ENCODE results near the gene TOR1B.

The TOR1B gene

GRCh38 chr9:129851821-129852220, 48.8 kb downstream of the TOR1B start:
- no peaks in the 10 kb centered on the region for H3K9me2 ChIP-seq (replicated peaks; ENCODE audit: insufficient read depth, low read length)
- no peaks in the 10 kb centered on the region for H3K79me2 ChIP-seq (ENCODE audit: low read length)
- no peak overlapping the region for H2AFZ ChIP-seq (ENCODE audit: low read length)
- no peak overlapping the region for H3K9ac ChIP-seq (ENCODE audit: low read length)
- H3K27me3 ChIP-seq (replicated peaks; ENCODE audit: insufficient read depth, low read length): no peaks in the 10 kb centered on the region
- no peak for DNase-seq
- H3K27ac ChIP-seq (ENCODE audit: low read length): no peak overlapping the region
- TF ChIP-seq CTCF (IDR thresholded peaks at IDR 0.05; ENCODE audit: low read length): no peak
- no peak for TF ChIP-seq EZH2 (optimal IDR thresholded peaks at IDR 0.05; ENCODE audit: low read depth, low read length)
- TF ChIP-seq EZH2phosphoT487 (IDR thresholded peaks at IDR 0.05; ENCODE audit: low read length): no peak
- no peaks in the 10 kb centered on the region for H3K9me3 ChIP-seq (replicated peaks; ENCODE audit: insufficient read depth, low read length)
- H3K4me2 ChIP-seq (ENCODE audit: low read depth, low read length): no peak overlapping the region
- no peaks in the 10 kb centered on the region for H3F3A ChIP-seq (ENCODE audit: insufficient read depth, low read length)
- H3K4me3 ChIP-seq (ENCODE audit: low read length): no peak overlapping the region
- no peaks in the 10 kb centered on the region for H4K20me1 ChIP-seq (ENCODE audit: insufficient read depth, low read length)
- H3K36me3 ChIP-seq (replicated peaks; ENCODE audit: insufficient read depth, low read length): no peaks in the 10 kb centered on the region
- no peaks in the 10 kb centered on the region for H3K4me1 ChIP-seq (ENCODE audit: low read length)

GRCh38 chr9:129852579-129852978, 49.6 kb downstream of the TOR1B start:
- no peaks in the 10 kb centered on the region for H3K36me3 ChIP-seq (replicated peaks; ENCODE audit: insufficient read depth, low read length)
- H3K4me3 ChIP-seq (ENCODE audit: low read length): no peak overlapping the region
- H3K9me3 ChIP-seq (replicated peaks; ENCODE audit: insufficient read depth, low read length): no peaks in the 10 kb centered on the region
- no peaks in the 10 kb centered on the region for H3K4me1 ChIP-seq (ENCODE audit: low read length)
- no peaks in the 10 kb centered on the region for H3K27me3 ChIP-seq (replicated peaks; ENCODE audit: insufficient read depth, low read length)
- no peak overlapping the region for H3K4me2 ChIP-seq (ENCODE audit: low read depth, low read length)
- DNase-seq: no peak
- H3K27ac ChIP-seq (ENCODE audit: low read length): no peak overlapping the region
- H3K9me2 ChIP-seq (replicated peaks; ENCODE audit: insufficient read depth, low read length): no peaks in the 10 kb centered on the region
- H3K79me2 ChIP-seq (ENCODE audit: low read length): no peaks in the 10 kb centered on the region
- H3K9ac ChIP-seq (ENCODE audit: low read length): no peak overlapping the region
- no peak for TF ChIP-seq CTCF (IDR thresholded peaks at IDR 0.05; ENCODE audit: low read length)
- TF ChIP-seq EZH2phosphoT487 (IDR thresholded peaks at IDR 0.05; ENCODE audit: low read length): no peak
- TF ChIP-seq EZH2 (optimal IDR thresholded peaks at IDR 0.05; ENCODE audit: low read depth, low read length): no peak
- no peak overlapping the region for H2AFZ ChIP-seq (ENCODE audit: low read length)
- no peaks in the 10 kb centered on the region for H4K20me1 ChIP-seq (ENCODE audit: insufficient read depth, low read length)
- no peaks in the 10 kb centered on the region for H3F3A ChIP-seq (ENCODE audit: insufficient read depth, low read length)

- H3F3A ChIP-seq (ENCODE audit: insufficient read depth, low read length): no peaks in the 10 kb centered on the region
- H3K4me1 ChIP-seq (ENCODE audit: low read length): no peaks in the 10 kb centered on the region
- H3K27me3 ChIP-seq (replicated peaks; ENCODE audit: insufficient read depth, low read length): no peaks in the 10 kb centered on the region
- TF ChIP-seq EZH2phosphoT487 (IDR thresholded peaks at IDR 0.05; ENCODE audit: low read length) (no peak), EZH2 (optimal IDR thresholded peaks at IDR 0.05; ENCODE audit: low read depth, low read length) (no peak), CTCF (IDR thresholded peaks at IDR 0.05; ENCODE audit: low read length) (no peak)
- no peaks in the 10 kb centered on the region for H3K79me2 ChIP-seq (ENCODE audit: low read length)
- DNase-seq: no peak
- no peak overlapping the region for H2AFZ ChIP-seq (ENCODE audit: low read length)
- H3K4me3 ChIP-seq (ENCODE audit: low read length): no peak overlapping the region
- H3K27ac ChIP-seq (ENCODE audit: low read length): no peak overlapping the region
- H3K9me2 ChIP-seq (replicated peaks; ENCODE audit: insufficient read depth, low read length): no peaks in the 10 kb centered on the region
- no peaks in the 10 kb centered on the region for H4K20me1 ChIP-seq (ENCODE audit: insufficient read depth, low read length)
- no peak overlapping the region for H3K9ac ChIP-seq (ENCODE audit: low read length)
- no peaks in the 10 kb centered on the region for H3K36me3 ChIP-seq (replicated peaks; ENCODE audit: insufficient read depth, low read length)
- no peaks in the 10 kb centered on the region for H3K9me3 ChIP-seq (replicated peaks; ENCODE audit: insufficient read depth, low read length)
- H3K4me2 ChIP-seq (ENCODE audit: low read depth, low read length): no peak overlapping the region
Observed at GRCh38 chr9:129853614-129854013, 50.6 kb downstream of the TOR1B start.

Measured in MM.1S (cell line).